ENCODE results near the gene TST.

TST gene

GRCh38 chr22:37018086-37018814 lies 997 bp downstream of the TST start:
- ATAC-seq (replicated peaks) (no peak), DNase-seq (no peak)
- Mint-ChIP-seq H3K27me3 (no peaks in the 10 kb centered on the region), H3K4me3 (peak overlapping the region; percentile 81 to 83), H3K27ac (peak overlapping the region; percentile 77), H3K9me3 (no peaks in the 10 kb centered on the region), H3K36me3 (no peaks in the 10 kb centered on the region), H3K4me1 (peaks cover 8 to 32% of the 10 kb centered on the region in 2 donors)

GRCh38 chr22:37017356-37017755 lies 1.9 kb downstream of the TST start:
- DNase-seq: no peak
- H3K4me3 Mint-ChIP-seq: no peak overlapping the region
- H3K9me3 Mint-ChIP-seq: no peaks in the 10 kb centered on the region
- no peak overlapping the region for H3K27ac Mint-ChIP-seq
- H3K27me3 Mint-ChIP-seq: no peaks in the 10 kb centered on the region
- H3K36me3 Mint-ChIP-seq: no peaks in the 10 kb centered on the region
- no peak for ATAC-seq (replicated peaks)
- peaks cover 8 to 30% of the 10 kb centered on the region in 2 donors for H3K4me1 Mint-ChIP-seq

- Mint-ChIP-seq H3K4me1 (peaks cover 0 to 20% of the 10 kb centered on the region in 2 donors), H3K27me3 (no peaks in the 10 kb centered on the region), H3K36me3 (no peaks in the 10 kb centered on the region), H3K9me3 (no peaks in the 10 kb centered on the region), H3K4me3 (no peak overlapping the region), H3K27ac (peak overlapping the region; percentile 25)
- ATAC-seq (replicated peaks) (no peak), DNase-seq (no peak)
Measured at GRCh38 chr22:37016134-37016910, 2.9 kb downstream of the TST start.

GRCh38 chr22:37015587-37015878 lies 3.7 kb downstream of the TST start:
- Mint-ChIP-seq H3K36me3 (no peaks in the 10 kb centered on the region), H3K4me1 (peaks cover 0 to 16% of the 10 kb centered on the region in 2 donors), H3K27me3 (no peaks in the 10 kb centered on the region), H3K4me3 (no peak overlapping the region), H3K9me3 (no peaks in the 10 kb centered on the region), H3K27ac (no peak overlapping the region)
- DNase-seq (no peak), ATAC-seq (replicated peaks) (no peak)

- Mint-ChIP-seq H3K4me3 (no peak overlapping the region), H3K27me3 (no peaks in the 10 kb centered on the region), H3K9me3 (no peaks in the 10 kb centered on the region), H3K27ac (no peak overlapping the region), H3K4me1 (peaks cover 0 to 16% of the 10 kb centered on the region in 2 donors), H3K36me3 (no peaks in the 10 kb centered on the region)
- DNase-seq: no peak
- no peak for ATAC-seq (replicated peaks)
Measured at GRCh38 chr22:37014835-37015586, 4.2 kb downstream of the TST start.

GRCh38 chr22:37014415-37014806 lies 4.8 kb downstream of the TST start:
- ATAC-seq (replicated peaks) (no peak), DNase-seq (no peak)
- peaks cover 0 to 5% of the 10 kb centered on the region in 2 donors for H3K27me3 Mint-ChIP-seq
- H3K4me3 Mint-ChIP-seq: no peak overlapping the region
- H3K9me3 Mint-ChIP-seq: no peaks in the 10 kb centered on the region
- H3K36me3 Mint-ChIP-seq: no peaks in the 10 kb centered on the region
- peaks cover 0 to 16% of the 10 kb centered on the region in 2 donors for H3K4me1 Mint-ChIP-seq
- H3K27ac Mint-ChIP-seq: no peak overlapping the region

GRCh38 chr22:37012956-37013355 lies 6.3 kb downstream of the TST start:
- Mint-ChIP-seq H3K4me3 (no peak overlapping the region), H3K9me3 (no peaks in the 10 kb centered on the region), H3K36me3 (no peaks in the 10 kb centered on the region), H3K27ac (no peak overlapping the region), H3K4me1 (peaks cover 0 to 8% of the 10 kb centered on the region in 2 donors), H3K27me3 (peaks cover under 1 to 14% of the 10 kb centered on the region in 2 donors)
- no peak for DNase-seq
- no peak for ATAC-seq (replicated peaks)

GRCh38 chr22:37012262-37012904 lies 6.9 kb downstream of the TST start:
- DNase-seq: no peak
- Mint-ChIP-seq H3K4me3 (no peak overlapping the region), H3K27ac (no peak overlapping the region), H3K9me3 (no peaks in the 10 kb centered on the region), H3K4me1 (peaks cover 0 to 6% of the 10 kb centered on the region in 2 donors), H3K27me3 (peaks cover 6 to 20% of the 10 kb centered on the region in 2 donors), H3K36me3 (no peaks in the 10 kb centered on the region)
- ATAC-seq (replicated peaks): no peak

- Mint-ChIP-seq H3K36me3 (no peaks in the 10 kb centered on the region), H3K9me3 (no peaks in the 10 kb centered on the region), H3K27me3 (peaks cover 10 to 28% of the 10 kb centered on the region in 2 donors), H3K4me3 (no peak overlapping the region), H3K27ac (no peak overlapping the region), H3K4me1 (peaks cover 0 to 6% of the 10 kb centered on the region in 2 donors)
- no peak for DNase-seq
- no peak for ATAC-seq (replicated peaks)
Measured at GRCh38 chr22:37011472-37011871, 7.8 kb downstream of the TST start.

GRCh38 chr22:37010976-37011375 lies 8.3 kb downstream of the TST start:
- H3K9me3 Mint-ChIP-seq: no peaks in the 10 kb centered on the region
- ATAC-seq (replicated peaks) (no peak), DNase-seq (no peak)
- no peak overlapping the region for H3K27ac Mint-ChIP-seq
- peaks cover 0 to 6% of the 10 kb centered on the region in 2 donors for H3K4me1 Mint-ChIP-seq
- no peaks in the 10 kb centered on the region for H3K36me3 Mint-ChIP-seq
- H3K4me3 Mint-ChIP-seq: no peak overlapping the region
- peaks cover 14 to 32% of the 10 kb centered on the region in 2 donors for H3K27me3 Mint-ChIP-seq

GRCh38 chr22:37010174-37010573 lies 9.1 kb downstream of the TST start:
- H3K9me3 Mint-ChIP-seq: no peaks in the 10 kb centered on the region
- H3K27ac Mint-ChIP-seq: no peak overlapping the region
- no peaks in the 10 kb centered on the region for H3K36me3 Mint-ChIP-seq
- H3K4me3 Mint-ChIP-seq: no peak overlapping the region
- H3K4me1 Mint-ChIP-seq: peaks cover 0 to 2% of the 10 kb centered on the region in 2 donors
- ATAC-seq (replicated peaks) (no peak), DNase-seq (no peak)
- H3K27me3 Mint-ChIP-seq: peaks cover 22 to 32% of the 10 kb centered on the region in 2 donors

GRCh38 chr22:37009490-37009889 lies 9.8 kb downstream of the TST start:
- Mint-ChIP-seq H3K4me1 (no peaks in the 10 kb centered on the region), H3K36me3 (no peaks in the 10 kb centered on the region), H3K4me3 (no peak overlapping the region)

GRCh38 chr22:37008365-37008764 lies 10.9 kb downstream of the TST start:
- Mint-ChIP-seq H3K9me3 (peaks cover 0 to 1% of the 10 kb centered on the region in 2 donors), H3K4me1 (no peaks in the 10 kb centered on the region), H3K36me3 (no peaks in the 10 kb centered on the region), H3K4me3 (no peak overlapping the region), H3K27ac (no peak overlapping the region), H3K27me3 (peaks cover 38 to 40% of the 10 kb centered on the region in 2 donors)
- ATAC-seq (replicated peaks) (no peak), DNase-seq (no peak)

More at GRCh38 chr22:37009490-37009889, 9.8 kb downstream of the TST start:
- ATAC-seq (replicated peaks): no peak
- peaks cover 0 to 1% of the 10 kb centered on the region in 2 donors for H3K9me3 Mint-ChIP-seq
- DNase-seq: no peak
- H3K27ac Mint-ChIP-seq: no peak overlapping the region
- peaks cover 27 to 32% of the 10 kb centered on the region in 2 donors for H3K27me3 Mint-ChIP-seq

GRCh38 chr22:37007651-37008050 lies 11.6 kb downstream of the TST start:
- Mint-ChIP-seq H3K27me3 (peaks cover 46 to 47% of the 10 kb centered on the region in 2 donors), H3K4me1 (no peaks in the 10 kb centered on the region), H3K9me3 (peaks cover 0 to 1% of the 10 kb centered on the region in 2 donors), H3K27ac (no peak overlapping the region), H3K4me3 (no peak overlapping the region), H3K36me3 (no peaks in the 10 kb centered on the region)
- DNase-seq: no peak
- no peak for ATAC-seq (replicated peaks)
